Mesothelial cell of epicardium (in vitro differentiated cells): Measurements from ENCODE around the gene SNX14. TPM values are rescaled to one million over a fixed set of nuclear protein-coding genes. Genes with fewer than 3 reads are reported as not detected.

Experiments used
- DNase-seq, 2 experiments: peaks; one replicate each; pipeline ENCODE4 v3.0.0; 2021; ENCODE audit warnings: low spot score in 2 of 2; ENCODE audit not compliant: unreplicated experiment in 2 of 2
- H3K27ac Mint-ChIP-seq: 2 replicates; pipeline ENCODE4 v1.8.0; 2021; ENCODE audit warnings: mixed read lengths
- H3K27me3 Mint-ChIP-seq: 2 replicates; pipeline ENCODE4 v1.8.0; 2021; ENCODE audit warnings: low read depth, mixed read lengths
- H3K36me3 Mint-ChIP-seq: 2 replicates; pipeline ENCODE4 v1.8.0; 2021; ENCODE audit warnings: mixed read lengths
- H3K4me1 Mint-ChIP-seq: 2 replicates; pipeline ENCODE4 v1.8.0; 2021; ENCODE audit warnings: mixed read lengths
- H3K4me3 Mint-ChIP-seq: 2 replicates; pipeline ENCODE4 v1.8.0; 2021; ENCODE audit warnings: mild to moderate bottlenecking, moderate library complexity, mixed read lengths
- H3K9me3 Mint-ChIP-seq: 2 replicates; pipeline ENCODE4 v1.8.0; 2021; ENCODE audit warnings: mixed read lengths
- total RNA-seq: library from RNA; stranded (reverse); gene quantifications from 3 replicates; pipeline ENCODE4 v1.2.1, GENCODE V29; 2021
- TF ChIP-seq, protein P1 (sequence below): fragments of 200-600 bp; sonication (generic); IDR thresholded peaks from one replicate; pipeline ENCODE4 v1.5.0; 2021; ENCODE audit warnings: antibody characterized with exemption; ENCODE audit not compliant: unreplicated experiment

SNX14 gene
- total RNA-seq, 1 donor from 2014 or later = 73.3 TPM

- H3K36me3 Mint-ChIP-seq = no peaks in the 10 kb centered on the region
- H3K27me3 Mint-ChIP-seq = no peaks in the 10 kb centered on the region
- TF ChIP-seq, protein P1, sequence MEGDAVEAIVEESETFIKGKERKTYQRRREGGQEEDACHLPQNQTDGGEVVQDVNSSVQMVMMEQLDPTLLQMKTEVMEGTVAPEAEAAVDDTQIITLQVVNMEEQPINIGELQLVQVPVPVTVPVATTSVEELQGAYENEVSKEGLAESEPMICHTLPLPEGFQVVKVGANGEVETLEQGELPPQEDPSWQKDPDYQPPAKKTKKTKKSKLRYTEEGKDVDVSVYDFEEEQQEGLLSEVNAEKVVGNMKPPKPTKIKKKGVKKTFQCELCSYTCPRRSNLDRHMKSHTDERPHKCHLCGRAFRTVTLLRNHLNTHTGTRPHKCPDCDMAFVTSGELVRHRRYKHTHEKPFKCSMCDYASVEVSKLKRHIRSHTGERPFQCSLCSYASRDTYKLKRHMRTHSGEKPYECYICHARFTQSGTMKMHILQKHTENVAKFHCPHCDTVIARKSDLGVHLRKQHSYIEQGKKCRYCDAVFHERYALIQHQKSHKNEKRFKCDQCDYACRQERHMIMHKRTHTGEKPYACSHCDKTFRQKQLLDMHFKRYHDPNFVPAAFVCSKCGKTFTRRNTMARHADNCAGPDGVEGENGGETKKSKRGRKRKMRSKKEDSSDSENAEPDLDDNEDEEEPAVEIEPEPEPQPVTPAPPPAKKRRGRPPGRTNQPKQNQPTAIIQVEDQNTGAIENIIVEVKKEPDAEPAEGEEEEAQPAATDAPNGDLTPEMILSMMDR = no peak
- H3K27ac Mint-ChIP-seq = no peak overlapping the region
- no peak overlapping the region for H3K4me3 Mint-ChIP-seq
- no peaks in the 10 kb centered on the region for H3K4me1 Mint-ChIP-seq
- H3K9me3 Mint-ChIP-seq = no peaks in the 10 kb centered on the region
- no peak for DNase-seq
Observed at GRCh38 chr6:85482206-85482904, 111.3 kb downstream of the SNX14 start.

DNA sequence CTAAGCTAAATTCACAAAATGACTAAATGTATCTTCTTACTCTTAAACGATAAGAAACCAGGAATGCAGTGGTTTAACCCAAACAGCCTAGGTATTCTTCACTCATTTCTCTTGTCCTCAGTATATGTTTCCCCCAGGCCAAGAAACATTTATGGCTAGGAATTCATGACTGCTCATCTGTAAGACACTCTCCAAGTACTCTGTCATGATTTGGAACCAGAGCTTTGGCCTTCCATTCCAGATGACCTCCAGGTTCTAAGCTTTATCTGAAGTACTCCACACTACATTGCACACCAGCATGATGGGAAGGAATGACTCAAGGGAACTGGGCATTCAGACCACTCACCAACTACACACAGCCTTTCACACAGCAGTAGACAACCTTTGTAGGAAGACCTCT is 114.5 kb downstream of the SNX14 start:
- no peak overlapping the region for H3K4me3 Mint-ChIP-seq
- TF ChIP-seq, protein P1 = no peak
- peaks cover 1% of the 10 kb centered on the region for H3K36me3 Mint-ChIP-seq
- H3K9me3 Mint-ChIP-seq = peaks cover 12% of the 10 kb centered on the region
- DNase-seq = no peak
- H3K27ac Mint-ChIP-seq = no peak overlapping the region
- no peaks in the 10 kb centered on the region for H3K4me1 Mint-ChIP-seq
- peaks cover 1% of the 10 kb centered on the region for H3K27me3 Mint-ChIP-seq

GRCh38 chr6:85476532-85476931 is 117.1 kb downstream of the SNX14 start:
- H3K36me3 Mint-ChIP-seq = peaks cover 1% of the 10 kb centered on the region
- H3K9me3 Mint-ChIP-seq = peaks cover 12% of the 10 kb centered on the region

GRCh38 chr6:85473748-85474147 is 119.9 kb downstream of the SNX14 start:
- Mint-ChIP-seq H3K4me3 (no peak overlapping the region), H3K27me3 (peaks cover 1% of the 10 kb centered on the region), H3K9me3 (peaks cover 12% of the 10 kb centered on the region), H3K27ac (no peak overlapping the region), H3K4me1 (no peaks in the 10 kb centered on the region), H3K36me3 (peaks cover 1% of the 10 kb centered on the region)
- no peak for DNase-seq
- TF ChIP-seq, protein P1 = no peak

More at GRCh38 chr6:85476532-85476931, 117.1 kb downstream of the SNX14 start:
- Mint-ChIP-seq H3K4me1 (no peaks in the 10 kb centered on the region), H3K27ac (no peak overlapping the region), H3K27me3 (peaks cover 1% of the 10 kb centered on the region), H3K4me3 (no peak overlapping the region)
- TF ChIP-seq, protein P1 = no peak
- no peak for DNase-seq

- Mint-ChIP-seq H3K27ac (no peak overlapping the region), H3K4me1 (no peaks in the 10 kb centered on the region), H3K36me3 (peaks cover 1% of the 10 kb centered on the region), H3K4me3 (no peak overlapping the region), H3K9me3 (peaks cover 12% of the 10 kb centered on the region), H3K27me3 (peaks cover 1% of the 10 kb centered on the region)
- no peak for DNase-seq
- TF ChIP-seq, protein P1 = no peak
Observed at GRCh38 chr6:85472744-85473143, 120.9 kb downstream of the SNX14 start.
